RWPE2 (cell line): ENCODE measurements around the gene PTPN23.

Source experiments
- ATAC-seq: fragments of 200-7000 bp; cut with Tn5 transposase; 3 replicates; pipeline ENCODE4 v1.9.1; 2021; ENCODE audit warnings: low read depth
- DNase-seq: peaks from one replicate; pipeline ENCODE4 v3.0.0-alpha.2; 2020; ENCODE audit warnings: low spot score
- H3K27ac ChIP-seq: fragments of 450-650 bp; 2 replicates; pipeline ENCODE4 v1.5.1; 2017; ENCODE audit warnings: mild to moderate bottlenecking; ENCODE audit not compliant: poor library complexity, severe bottlenecking
- H3K27me3 ChIP-seq: fragments of 250-450 bp; sonication (Bioruptor Pico); 2 replicates; pipeline ENCODE4 v1.5.1; 2021; ENCODE audit warnings: mild to moderate bottlenecking, moderate library complexity; ENCODE audit not compliant: insufficient read depth, poor library complexity, severe bottlenecking
- H3K36me3 ChIP-seq: fragments of 250-450 bp; sonication (Bioruptor Pico); 2 replicates; pipeline ENCODE4 v1.5.1; 2020; ENCODE audit warnings: low read depth, mild to moderate bottlenecking, moderate library complexity
- H3K4me1 ChIP-seq: fragments of 250-450 bp; sonication (Bioruptor Pico); 2 replicates; pipeline ENCODE4 v1.5.1; 2021; ENCODE audit warnings: mild to moderate bottlenecking, moderate library complexity; ENCODE audit not compliant: insufficient read depth, poor library complexity, severe bottlenecking
- H3K4me3 ChIP-seq: fragments of 250-450 bp; sonication (Bioruptor Pico); 2 replicates; pipeline ENCODE4 v1.5.1; 2021; ENCODE audit warnings: mild to moderate bottlenecking, moderate library complexity; ENCODE audit not compliant: severe bottlenecking
- H3K9me3 ChIP-seq: fragments of 250-450 bp; sonication (Bioruptor Pico); 2 replicates; pipeline ENCODE4 v1.5.1; 2021; ENCODE audit warnings: mild to moderate bottlenecking, moderate library complexity; ENCODE audit not compliant: severe bottlenecking
- CTCF ChIP-seq: fragments of 450-650 bp; IDR thresholded peaks from one replicate; pipeline ENCODE4 v1.5.1; 2017; ENCODE audit warnings: mild to moderate bottlenecking, moderate library complexity; ENCODE audit not compliant: poor library complexity, severe bottlenecking

The PTPN23 gene

DNA sequence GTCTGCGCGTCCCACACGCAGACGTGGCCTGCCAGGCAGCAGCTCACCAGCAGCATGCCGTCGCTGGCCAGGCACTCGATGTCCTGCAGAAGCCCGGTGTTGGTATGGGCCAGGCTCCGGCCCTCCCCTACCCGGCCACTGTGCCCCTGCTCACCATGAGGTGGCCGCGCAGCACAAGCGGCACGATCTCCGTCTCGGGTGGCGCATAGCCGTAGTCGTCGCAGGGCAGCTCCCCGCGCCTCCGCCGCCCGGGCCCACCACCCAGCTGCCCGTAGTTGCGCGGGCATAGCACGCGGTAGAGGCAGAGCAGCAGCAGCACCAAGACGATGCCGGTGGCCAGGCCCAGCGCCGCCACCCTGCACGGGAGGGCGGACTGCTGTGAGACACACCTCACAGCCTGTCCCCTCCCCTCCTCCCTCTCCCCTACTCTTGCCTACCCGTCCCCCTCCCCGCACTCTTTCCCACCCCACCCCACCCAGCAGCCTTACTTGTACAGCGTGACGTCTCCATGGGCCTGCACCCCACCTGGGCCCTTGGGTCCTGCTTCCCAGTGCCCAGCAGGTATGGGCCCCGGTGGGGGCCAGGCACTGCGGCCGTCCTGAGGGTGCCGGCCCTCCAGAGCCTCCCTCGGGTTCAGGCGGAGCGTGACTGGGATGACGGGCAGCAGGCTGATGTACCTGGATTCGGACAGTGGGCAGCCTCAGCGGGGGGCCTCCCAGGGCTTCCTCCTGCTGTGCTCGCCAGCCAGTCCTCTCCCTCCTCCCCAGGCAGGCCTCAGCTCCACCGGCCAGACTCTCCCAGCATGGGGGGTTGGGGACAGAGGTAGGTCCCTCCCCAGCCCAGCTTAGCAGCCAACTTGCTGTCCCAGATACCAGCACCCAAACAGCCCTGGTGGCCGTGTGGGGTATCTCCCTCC lies 37.6 kb downstream of the PTPN23 start:
- Histone ChIP-seq H3K36me3 (peaks cover 44% of the 10 kb centered on the region), H3K27ac (no peak overlapping the region), H3K4me1 (no peaks in the 10 kb centered on the region), H3K27me3 (no peaks in the 10 kb centered on the region), H3K9me3 (no peaks in the 10 kb centered on the region), H3K4me3 (no peak overlapping the region)
- DNase-seq (no peak), ATAC-seq (no peak)
- TF ChIP-seq CTCF, result no peak

GRCh38 chr3:47419083-47420043 lies 38.5 kb downstream of the PTPN23 start:
- TF ChIP-seq CTCF, result no peak
- ATAC-seq (no peak), DNase-seq (no peak)
- H3K4me3 ChIP-seq, result no peak overlapping the region
- no peaks in the 10 kb centered on the region for H3K9me3 ChIP-seq
- peaks cover 34% of the 10 kb centered on the region for H3K36me3 ChIP-seq
- no peaks in the 10 kb centered on the region for H3K4me1 ChIP-seq
- no peaks in the 10 kb centered on the region for H3K27me3 ChIP-seq
- no peak overlapping the region for H3K27ac ChIP-seq

- Histone ChIP-seq H3K4me3 (no peak overlapping the region), H3K27ac (no peak overlapping the region), H3K27me3 (no peaks in the 10 kb centered on the region), H3K4me1 (no peaks in the 10 kb centered on the region), H3K36me3 (peaks cover 33% of the 10 kb centered on the region), H3K9me3 (no peaks in the 10 kb centered on the region)
- no peak for DNase-seq
- ATAC-seq, result no peak
- TF ChIP-seq CTCF, result no peak
Measured at GRCh38 chr3:47420044-47420430, 39.2 kb downstream of the PTPN23 start.

GRCh38 chr3:47420511-47421484 lies 40.0 kb downstream of the PTPN23 start:
- Histone ChIP-seq H3K36me3 (peaks cover 30% of the 10 kb centered on the region), H3K27ac (peak overlapping the region; percentile 16), H3K9me3 (no peaks in the 10 kb centered on the region), H3K27me3 (no peaks in the 10 kb centered on the region), H3K4me1 (no peaks in the 10 kb centered on the region), H3K4me3 (no peak overlapping the region)
- DNase-seq, result peak; percentile 70
- peak; percentile 73 for ATAC-seq
- peak; percentile 84 for TF ChIP-seq CTCF
